Activated T-cell treated with anti-CD3 and anti-CD28 coated beads for 1 hour (primary cell): ENCODE data around the gene DKKL1.

Source experiments
- DNase-seq: peaks from one replicate; pipeline ENCODE4 v3.0.0-alpha.2; 2020; ENCODE audit warnings: low read depth

The DKKL1 gene

GRCh38 chr19:49338023-49338677 lies 25.5 kb upstream of the DKKL1 start:
- DNase-seq = no peak

- DNase-seq = no peak
Observed at GRCh38 chr19:49338691-49339300, 24.9 kb upstream of the DKKL1 start.

GRCh38 chr19:49339301-49340068 lies 24.2 kb upstream of the DKKL1 start:
- DNase-seq = no peak

- DNase-seq = no peak
Observed at GRCh38 chr19:49340069-49340864, 23.4 kb upstream of the DKKL1 start.

- no peak for DNase-seq
Observed at GRCh38 chr19:49340865-49341718, 22.6 kb upstream of the DKKL1 start.

GRCh38 chr19:49342291-49342721 lies 21.4 kb upstream of the DKKL1 start:
- DNase-seq = no peak

- no peak for DNase-seq
Observed at GRCh38 chr19:49343123-49343522, 20.6 kb upstream of the DKKL1 start.

- DNase-seq = no peak
Observed at GRCh38 chr19:49344505-49345423, 18.9 kb upstream of the DKKL1 start.

GRCh38 chr19:49347191-49347590 lies 16.5 kb upstream of the DKKL1 start:
- no peak for DNase-seq

GRCh38 chr19:49347835-49348234 lies 15.8 kb upstream of the DKKL1 start:
- no peak for DNase-seq

- no peak for DNase-seq
Observed at GRCh38 chr19:49348305-49349189, 15.1 kb upstream of the DKKL1 start.

- no peak for DNase-seq
Observed at GRCh38 chr19:49349567-49349966, 14.1 kb upstream of the DKKL1 start.

GRCh38 chr19:49355909-49356353 lies 7.7 kb upstream of the DKKL1 start:
- no peak for DNase-seq

GRCh38 chr19:49356382-49356781 lies 7.3 kb upstream of the DKKL1 start:
- no peak for DNase-seq

GRCh38 chr19:49357186-49357585 lies 6.5 kb upstream of the DKKL1 start:
- DNase-seq = no peak

- DNase-seq = no peak
Observed at GRCh38 chr19:49359851-49360820, 3.5 kb upstream of the DKKL1 start.

GRCh38 chr19:49361438-49362047 lies 2.1 kb upstream of the DKKL1 start:
- no peak for DNase-seq
